Common myeloid progenitor, CD34-positive (primary cell): ENCODE data around the gene UBE4A.

Experiments
- CTCF ChIA-PET: fragments of 350-600 bp; sonication (Branson Sonifier 250); formaldehyde crosslinking; loops from one replicate; lab custom pipeline; 2021; ENCODE audit warnings: antibody characterized with exemption; lab: Charles Lee
- POLR2A ChIA-PET: fragments of 350-600 bp; sonication (Branson Sonifier 250); formaldehyde crosslinking; loops from one replicate; lab custom pipeline; 2021; ENCODE audit warnings: antibody characterized with exemption; lab: Charles Lee
- DNase-seq, 3 donors: peaks; one replicate each; pipeline versions ENCODE4 v3.0.0 to v3.0.0-alpha.2; 2013
- H3K27ac ChIP-seq, 2 experiments: 1 replicate in 1 of 2; 2 replicates in 1 of 2; pipeline ENCODE4 v1.7.0; 2013; ENCODE audit warnings: inconsistent platforms in 2 of 2, low read length in 2 of 2, mild to moderate bottlenecking in 2 of 2, low read depth in 1 of 2, moderate library complexity in 1 of 2; ENCODE audit not compliant: severe bottlenecking in 2 of 2, insufficient read depth in 1 of 2, poor library complexity in 1 of 2
- H3K27me3 ChIP-seq, 5 experiments: replicated peaks in 2 of 5; 1 replicate in 3 of 5; 2 replicates in 2 of 5; pipeline versions ENCODE4 v1.6.1 to v1.7.0; 2013; ENCODE audit warnings: low read length in 4 of 5, mild to moderate bottlenecking in 2 of 5, moderate library complexity in 2 of 5, inconsistent platforms in 1 of 5; ENCODE audit not compliant: insufficient read depth in 5 of 5, control insufficient read depth in 4 of 5
- H3K36me3 ChIP-seq, 4 experiments: 1 replicate in 2 of 4; 2 replicates in 2 of 4; pipeline versions ENCODE4 v1.6.1 to v1.7.0; 2013; ENCODE audit warnings: low read length in 3 of 4, control low read depth in 1 of 4, mild to moderate bottlenecking in 1 of 4; ENCODE audit not compliant: control insufficient read depth in 4 of 4, insufficient read depth in 4 of 4
- H3K4me1 ChIP-seq, 4 experiments: 1 replicate in 3 of 4; 2 replicates in 1 of 4; pipeline versions ENCODE4 v1.6.1 to v1.7.1; 2013; ENCODE audit warnings: low read length in 3 of 4, mild to moderate bottlenecking in 3 of 4, control low read depth in 1 of 4, inconsistent platforms in 1 of 4, moderate library complexity in 1 of 4; ENCODE audit not compliant: control insufficient read depth in 4 of 4, insufficient read depth in 4 of 4; ENCODE audit errors: control extremely low read depth in 1 of 4
- H3K4me3 ChIP-seq, 7 experiments: 1 replicate in 4 of 7; 2 replicates in 3 of 7; pipeline versions ENCODE4 v1.5.1 to v1.7.0; 2013; ENCODE audit warnings: mild to moderate bottlenecking in 7 of 7, low read length in 6 of 7, moderate library complexity in 6 of 7, inconsistent platforms in 2 of 7, low read depth in 2 of 7, control low read depth in 1 of 7; ENCODE audit not compliant: insufficient read depth in 4 of 7, control insufficient read depth in 1 of 7; ENCODE audit errors: extremely low read depth in 1 of 7
- H3K9me3 ChIP-seq, 5 experiments: 1 replicate in 4 of 5; 2 replicates in 1 of 5; pipeline versions ENCODE4 v1.6.1 to v1.7.1; 2013; ENCODE audit warnings: low read length in 4 of 5, mild to moderate bottlenecking in 2 of 5, inconsistent platforms in 1 of 5, low read depth in 1 of 5, moderate library complexity in 1 of 5; ENCODE audit not compliant: control insufficient read depth in 4 of 5, insufficient read depth in 2 of 5; ENCODE audit errors: control extremely low read depth in 1 of 5
- WGBS: methylation state at CpG from one replicate; pipeline ENCODE4 v1.1.5; 2013; ENCODE audit not compliant: insufficient coverage; 5-methylcytosine and 5-hydroxymethylcytosine counted together

UBE4A gene

DNA sequence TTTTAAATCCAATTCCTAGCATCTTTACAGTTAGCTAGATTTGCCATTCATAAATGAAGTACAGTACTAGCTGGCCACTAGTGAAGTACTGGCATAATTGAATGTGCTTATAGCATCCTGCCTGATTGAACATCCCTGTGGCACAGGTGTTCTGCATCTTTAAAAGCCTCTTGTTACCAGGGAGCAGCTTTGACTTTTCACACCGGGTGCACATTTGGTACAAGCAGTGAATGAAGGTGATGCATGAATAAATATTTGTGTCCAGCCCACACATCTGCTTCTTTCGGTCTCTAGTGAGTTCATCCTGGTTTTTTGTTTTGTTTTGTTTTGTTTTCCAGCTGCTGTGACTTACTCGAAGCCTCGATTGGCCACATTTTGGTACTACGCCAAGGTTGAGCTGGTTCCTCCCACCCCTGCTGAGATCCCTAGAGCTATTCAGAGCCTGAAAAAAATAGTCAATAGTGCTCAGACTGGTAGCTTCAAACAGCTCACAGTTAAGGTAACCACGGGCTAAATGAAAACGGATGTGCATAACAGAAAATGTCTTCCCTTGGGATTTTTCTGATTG, 47.3 kb downstream of the UBE4A start:
- H3K36me3 ChIP-seq, result peaks cover 7 to 45% (median 33%) of the 10 kb centered on the region in 4 experiments
- H3K4me1 ChIP-seq, result peaks cover 5 to 15% (median 9%) of the 10 kb centered on the region in 4 experiments
- POLR2A ChIA-PET, result no interaction called here
- WGBS, result 91% methylated on average over 6 of the region's 7 CpGs
- no peaks in the 10 kb centered on the region for H3K27me3 ChIP-seq
- no peak overlapping the region for H3K4me3 ChIP-seq
- no peaks in the 10 kb centered on the region for H3K9me3 ChIP-seq
- H3K27ac ChIP-seq, result no peak overlapping the region
- CTCF ChIA-PET, result interaction anchor here (1.6 to 1.7 kb wide), 3 partner anchors 9 to 31 kb away, joined by 4 read pairs; no protein-coding TSS in a partner anchor
- no peak for DNase-seq

DNA sequence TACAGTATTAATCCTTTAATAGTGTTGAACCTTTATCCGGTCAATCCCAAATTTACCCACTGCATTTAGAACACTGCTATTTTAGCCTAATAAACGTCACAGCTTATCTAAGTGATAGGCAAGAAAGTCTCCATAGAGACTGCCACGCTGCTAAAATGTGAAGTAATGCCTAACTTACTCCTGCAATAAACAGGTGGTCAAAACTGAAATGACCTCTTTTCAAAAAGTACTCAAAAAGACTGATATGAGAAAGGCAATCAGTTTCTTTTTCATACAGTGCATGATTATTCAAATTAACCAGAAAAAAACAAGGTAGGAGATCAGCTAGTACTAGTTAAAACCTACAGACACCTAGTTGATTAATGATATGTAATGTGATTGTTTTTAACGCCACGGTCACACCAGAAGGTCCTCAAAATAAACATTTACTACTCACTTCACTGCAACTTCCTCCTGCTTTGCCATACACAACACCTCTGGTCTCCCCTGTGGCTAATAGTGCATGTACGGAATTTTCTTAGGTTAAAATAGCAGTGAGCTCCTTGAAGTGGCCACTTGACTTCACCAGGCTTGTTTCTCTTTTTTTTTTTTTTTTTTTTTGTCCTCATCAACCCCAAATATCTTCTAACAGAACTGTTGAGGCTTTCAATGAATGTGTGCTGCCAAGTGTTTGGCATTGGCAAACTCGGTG, 50.8 kb downstream of the UBE4A start:
- CTCF ChIA-PET, result no interaction called here
- POLR2A ChIA-PET, result interaction anchor here (0.6 kb wide), 1 partner anchor 104 kb away, joined by 3 read pairs; no protein-coding TSS in a partner anchor
- H3K4me1 ChIP-seq, result peaks cover 6 to 13% (median 11%) of the 10 kb centered on the region in 4 experiments
- no peaks in the 10 kb centered on the region for H3K9me3 ChIP-seq
- no peak for DNase-seq
- H3K27ac ChIP-seq, result no peak overlapping the region
- no peaks in the 10 kb centered on the region for H3K27me3 ChIP-seq
- 100% methylated on average over 2 of the region's 7 CpGs for WGBS
- H3K36me3 ChIP-seq, result peaks cover 7 to 41% (median 29%) of the 10 kb centered on the region in 4 experiments
- H3K4me3 ChIP-seq, result no peak overlapping the region

DNA sequence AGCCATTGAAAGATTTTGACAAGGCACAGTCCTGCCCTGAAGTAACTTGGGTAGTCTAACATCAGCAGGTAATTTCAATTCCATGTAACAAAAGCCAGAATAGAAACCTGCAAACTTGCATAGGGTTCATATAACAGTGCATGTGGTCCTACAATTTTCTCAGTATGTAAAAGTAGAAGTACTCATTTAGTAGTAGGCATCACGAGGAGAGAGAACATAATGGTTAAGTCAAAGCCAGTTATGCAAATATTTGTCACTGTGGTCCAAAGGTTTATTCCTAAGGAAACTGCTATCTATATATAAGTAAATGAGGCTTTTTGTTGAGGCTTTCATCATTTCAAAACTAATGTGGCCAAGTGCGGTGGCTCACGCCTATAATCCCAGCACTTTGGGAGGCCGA, 52.1 kb downstream of the UBE4A start:
- ChIA-PET POLR2A (no interaction called here), CTCF (interaction anchor here (1.0 kb wide), 1 partner anchor 9 kb away, joined by 4 read pairs; no protein-coding TSS in a partner anchor)
- Histone ChIP-seq H3K9me3 (no peaks in the 10 kb centered on the region), H3K27me3 (no peaks in the 10 kb centered on the region), H3K4me3 (no peak overlapping the region), H3K36me3 (peaks cover 7 to 35% (median 20%) of the 10 kb centered on the region in 4 experiments), H3K27ac (no peak overlapping the region), H3K4me1 (peaks cover 16 to 26% (median 23%) of the 10 kb centered on the region in 4 experiments)
- no peak for DNase-seq
- no CpG with 5 or more reads among the region's 4 CpGs for WGBS

DNA sequence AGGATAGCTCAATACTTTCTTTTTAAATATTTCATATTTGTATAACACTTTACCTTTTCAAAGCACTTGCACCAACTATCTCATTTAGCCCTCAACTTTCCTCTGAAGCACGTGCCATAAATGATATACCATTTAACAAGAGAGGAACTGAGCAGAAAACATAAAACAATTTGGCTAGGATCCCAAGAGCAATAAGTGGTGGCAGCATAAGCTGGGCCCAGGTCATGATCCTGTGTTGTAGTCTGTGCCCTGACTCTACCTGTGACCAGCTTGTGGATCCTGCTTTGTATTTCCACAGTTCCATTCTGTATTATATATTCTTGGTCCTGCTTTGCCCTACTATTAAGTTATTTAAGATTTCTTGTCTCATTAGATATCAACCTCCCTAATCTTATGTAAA, 53.5 kb downstream of the UBE4A start:
- Histone ChIP-seq H3K27ac (no peak overlapping the region), H3K4me3 (no peak overlapping the region), H3K27me3 (no peaks in the 10 kb centered on the region), H3K9me3 (no peaks in the 10 kb centered on the region), H3K36me3 (peaks cover 4 to 24% (median 10%) of the 10 kb centered on the region in 4 experiments), H3K4me1 (peaks cover 16 to 26% (median 24%) of the 10 kb centered on the region in 4 experiments)
- POLR2A ChIA-PET, result no interaction called here
- CTCF ChIA-PET, result interaction anchor here (0.8 to 1.6 kb wide), 4 partner anchors 11 to 27 kb away, joined by 3 to 5 read pairs (median 4); partner anchors contain the start of gene KMT2A
- DNase-seq, result no peak
- WGBS, result no CpG with 5 or more reads among the region's 1 CpG

GRCh38 chr11:118415062-118415738, 55.8 kb downstream of the UBE4A start:
- Histone ChIP-seq H3K9me3 (no peaks in the 10 kb centered on the region), H3K36me3 (peaks cover 0 to 10% (median under 1%) of the 10 kb centered on the region in 4 experiments), H3K4me3 (peak overlapping the region in 1 of 7 experiments; percentile 35), H3K27me3 (no peaks in the 10 kb centered on the region), H3K27ac (peak overlapping the region in 1 of 2 experiments; percentile 79), H3K4me1 (peaks cover 16 to 26% (median 24%) of the 10 kb centered on the region in 4 experiments)
- ChIA-PET CTCF (interaction anchor here (0.8 to 2.3 kb wide), 5 partner anchors 10 to 20 kb away, joined by 3 to 7 read pairs (median 4); partner anchors contain the start of gene KMT2A), POLR2A (interaction anchor here (1.0 to 2.2 kb wide), 3 partner anchors 13 to 21 kb away, joined by 3 to 12 read pairs (median 3); partner anchors contain the start of genes ATP5MG and KMT2A)
- WGBS, result 3% methylated on average over 5 of the region's 8 CpGs
- DNase-seq, result peak in 2 of 3 donors; percentile 74 to 78

DNA sequence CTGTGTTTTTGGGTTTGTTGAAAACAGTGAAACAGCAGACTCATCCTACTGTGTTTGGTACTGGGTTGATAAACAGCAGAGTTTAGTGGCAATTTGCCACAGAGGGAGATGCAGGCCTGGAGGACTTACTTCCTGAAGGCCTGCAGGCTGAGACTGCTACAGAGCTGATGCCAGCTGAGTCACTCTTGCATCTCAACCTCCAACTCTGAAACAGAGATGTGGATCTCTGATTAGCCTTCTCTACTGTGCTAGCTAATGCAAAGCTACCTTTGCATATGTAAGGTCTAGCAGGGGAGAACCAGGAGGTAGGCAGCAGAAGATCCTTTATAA, 56.3 kb downstream of the UBE4A start:
- Histone ChIP-seq H3K36me3 (peaks cover 0 to 5% (median under 1%) of the 10 kb centered on the region in 4 experiments), H3K4me1 (peaks cover 16 to 26% (median 24%) of the 10 kb centered on the region in 4 experiments), H3K4me3 (peak overlapping the region in 1 of 7 experiments; percentile 35), H3K27me3 (no peaks in the 10 kb centered on the region), H3K9me3 (no peaks in the 10 kb centered on the region), H3K27ac (peak overlapping the region in 1 of 2 experiments; percentile 79)
- POLR2A ChIA-PET, result interaction anchor here (1.0 to 2.2 kb wide), 3 partner anchors 14 to 20 kb away, joined by 3 to 12 read pairs (median 3); partner anchors contain the start of genes ATP5MG and KMT2A
- CTCF ChIA-PET, result interaction anchor here (0.8 to 2.3 kb wide), 4 partner anchors 10 to 20 kb away, joined by 3 to 7 read pairs (median 6); partner anchors contain the start of gene KMT2A
- DNase-seq, result peak; percentile 93 to 99 (median 98)
